KG1 (cell line): ENCODE results near the gene ABCD3.
"Not testable (repeated sequence)": the region's sequence is repeated elsewhere in the genome, so short reads cannot be mapped to it uniquely, and the experiment has no call there.

Experiments
- DNase-seq: peaks from one replicate; lab custom pipeline; 2025; lab: John Stamatoyannopoulos, UW

Gene ABCD3

DNA sequence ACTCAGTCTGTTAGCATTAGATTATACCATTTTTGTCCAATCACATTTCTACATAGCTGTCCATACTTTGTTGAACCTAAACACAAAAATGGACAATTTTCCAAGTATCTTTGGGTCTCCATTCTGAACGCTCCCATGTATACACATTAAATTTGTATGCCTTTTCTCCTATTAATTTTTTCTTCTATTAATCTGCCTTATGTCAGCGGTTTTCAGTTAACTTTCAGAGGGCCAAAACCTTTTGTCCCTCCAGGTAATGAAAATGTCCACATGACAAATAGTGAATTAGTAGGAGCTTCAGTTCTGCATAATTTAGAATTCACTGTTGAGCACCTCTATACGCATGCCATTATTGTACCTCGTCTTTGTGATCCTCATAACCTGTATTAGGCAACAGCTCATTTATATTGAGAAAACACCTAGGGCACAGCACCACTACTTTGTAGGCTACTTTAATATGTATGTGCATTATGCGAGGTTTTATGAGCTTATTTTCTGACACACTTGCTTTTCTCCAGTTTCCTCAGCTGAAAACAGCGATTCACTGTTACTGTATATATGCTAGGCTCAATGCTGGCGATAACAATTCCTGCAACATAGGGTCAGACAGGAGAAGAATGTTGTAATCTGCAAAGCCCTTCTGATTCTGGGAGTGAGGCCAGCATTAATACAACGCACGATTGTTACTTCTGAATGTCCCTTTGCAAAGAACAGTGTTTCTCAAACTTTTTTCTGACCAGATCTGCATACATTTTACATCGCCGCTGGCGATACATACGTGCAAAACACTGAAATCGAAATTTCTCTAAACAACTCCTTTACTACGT lies 1.1 kb upstream of the ABCD3 start:
- DNase-seq = no peak

- no peak for DNase-seq
These were observed 536 bp upstream of the ABCD3 start for GRCh38 chr1:94417728-94417977.

- no peak for DNase-seq
These were observed 771 bp downstream of the ABCD3 start for GRCh38 chr1:94418664-94419655.

DNA sequence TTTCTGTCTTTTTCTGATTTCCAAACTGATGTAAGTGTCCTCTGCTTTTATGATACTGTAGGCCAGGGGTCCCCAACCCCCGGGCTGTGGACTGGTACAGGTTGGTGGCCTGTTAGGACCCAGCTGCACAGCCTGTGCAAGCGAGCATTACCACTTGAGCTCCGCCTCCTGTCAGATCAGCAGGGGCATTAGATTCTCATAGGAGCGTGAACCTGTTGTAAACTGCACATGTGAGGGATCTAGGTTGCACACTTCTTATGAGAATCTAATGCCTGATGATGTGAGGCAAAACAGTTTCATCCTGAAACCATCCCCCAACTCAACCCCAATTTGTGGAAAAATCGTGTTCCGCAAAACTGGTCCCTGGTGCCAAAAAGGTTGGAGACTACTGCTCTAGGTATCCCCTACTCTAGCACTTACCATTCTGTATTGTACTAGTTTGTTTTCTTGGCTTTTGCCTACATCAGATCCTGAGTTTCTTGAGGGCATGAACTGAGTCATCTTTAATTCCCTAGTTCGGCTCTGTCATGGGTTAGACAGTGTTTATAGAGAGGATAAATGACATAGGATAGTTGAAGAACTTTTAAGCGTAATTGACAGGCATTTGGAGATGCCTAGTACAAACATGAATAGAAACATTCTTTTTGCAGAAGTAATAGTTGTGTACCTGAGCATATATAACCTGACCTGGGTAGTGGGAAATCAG lies 4.1 kb downstream of the ABCD3 start:
- no peak for DNase-seq

GRCh38 chr1:94425821-94426484 lies 7.8 kb downstream of the ABCD3 start:
- no peak for DNase-seq

DNA sequence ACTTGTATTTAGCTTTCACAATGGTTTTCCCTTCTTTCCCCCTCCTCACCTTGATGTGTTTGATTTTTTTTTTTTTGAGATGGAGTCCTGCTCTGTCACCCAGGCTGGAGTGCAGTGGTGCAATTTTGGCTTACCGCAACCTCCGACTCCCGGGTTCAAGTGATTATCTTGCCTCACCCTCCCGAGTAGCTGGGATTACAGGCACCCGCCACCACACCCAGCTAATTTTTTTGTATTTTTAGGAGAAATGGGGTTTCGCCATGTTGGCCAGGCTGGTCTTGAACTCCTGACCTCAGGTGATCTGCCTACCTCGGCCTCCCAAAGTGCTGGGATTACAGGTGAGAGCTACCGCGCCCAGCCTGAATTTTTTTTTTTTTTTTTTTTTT lies 8.3 kb downstream of the ABCD3 start:
- DNase-seq = not testable (repeated sequence)

- no peak for DNase-seq
These were observed 10.3 kb downstream of the ABCD3 start for GRCh38 chr1:94428441-94428840.

GRCh38 chr1:94428927-94429528 lies 10.8 kb downstream of the ABCD3 start:
- DNase-seq = not testable (repeated sequence)

DNA sequence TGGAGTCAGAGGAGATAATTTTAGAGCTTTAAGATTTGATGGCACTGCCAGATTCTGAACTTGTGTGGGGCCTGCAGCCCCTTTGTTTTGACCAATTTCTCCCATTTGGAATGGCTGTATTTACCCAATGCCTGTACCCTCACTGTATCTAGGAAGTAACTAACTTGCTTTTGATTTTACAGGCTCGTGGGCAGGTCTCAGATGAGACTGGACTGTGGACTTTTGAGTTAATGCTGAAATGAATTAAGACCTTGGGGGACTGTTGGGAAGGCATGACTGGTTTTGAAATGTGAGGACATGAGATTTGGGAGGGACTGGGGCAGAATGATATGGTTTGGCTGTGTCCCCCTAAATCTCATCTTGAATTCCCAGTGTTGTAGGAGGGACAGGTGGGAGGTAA lies 11.9 kb downstream of the ABCD3 start:
- DNase-seq = not testable (repeated sequence)

DNA sequence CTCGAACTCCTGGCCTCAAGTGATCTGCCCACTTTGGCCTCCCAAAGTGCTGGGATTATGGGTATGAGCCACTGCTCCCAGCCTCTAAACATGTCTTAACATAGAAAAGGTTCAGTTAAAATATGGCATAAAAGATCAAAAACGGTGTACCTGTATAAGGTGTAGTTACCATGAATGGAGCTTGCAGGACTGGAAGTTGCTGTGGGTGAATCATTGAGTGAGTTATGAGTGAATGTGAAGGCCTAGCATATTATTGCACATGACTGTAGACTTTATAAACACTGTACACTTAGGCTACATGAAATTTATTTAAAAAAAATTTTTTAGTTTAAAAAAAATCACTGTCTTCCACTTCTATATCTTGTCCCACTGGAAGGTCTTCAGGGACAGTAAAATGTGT lies 15.7 kb downstream of the ABCD3 start:
- DNase-seq = no peak

- DNase-seq = no peak
These were observed 16.3 kb downstream of the ABCD3 start for GRCh38 chr1:94434365-94435045.

GRCh38 chr1:94438692-94439276 lies 20.6 kb downstream of the ABCD3 start:
- no peak for DNase-seq

- DNase-seq = no peak
These were observed 21.9 kb downstream of the ABCD3 start for GRCh38 chr1:94440088-94440487.

- not testable (repeated sequence) for DNase-seq
These were observed 24.9 kb downstream of the ABCD3 start for GRCh38 chr1:94443067-94443466.

DNA sequence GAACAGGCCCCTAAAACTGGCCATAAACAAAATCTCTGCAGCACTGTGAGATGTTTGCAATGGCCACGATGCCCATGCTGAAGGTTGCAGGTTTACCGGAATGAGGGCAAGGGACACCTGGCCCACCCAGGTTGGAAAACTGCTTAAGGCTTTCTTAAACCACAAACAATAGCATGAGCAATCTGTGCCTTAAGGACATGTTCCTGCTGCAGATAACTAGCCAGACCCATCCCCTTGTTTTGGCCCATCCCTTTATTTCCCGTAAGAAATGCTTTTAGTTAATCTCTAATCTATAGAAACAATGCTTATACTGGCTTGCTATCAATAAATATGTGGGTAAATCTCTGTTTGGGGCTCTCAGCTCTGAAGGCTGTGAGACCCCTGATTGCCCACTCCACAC lies 26.6 kb downstream of the ABCD3 start:
- DNase-seq = not testable (repeated sequence)

- not testable (repeated sequence) for DNase-seq
These were observed 27.5 kb downstream of the ABCD3 start for GRCh38 chr1:94445733-94446132.

DNA sequence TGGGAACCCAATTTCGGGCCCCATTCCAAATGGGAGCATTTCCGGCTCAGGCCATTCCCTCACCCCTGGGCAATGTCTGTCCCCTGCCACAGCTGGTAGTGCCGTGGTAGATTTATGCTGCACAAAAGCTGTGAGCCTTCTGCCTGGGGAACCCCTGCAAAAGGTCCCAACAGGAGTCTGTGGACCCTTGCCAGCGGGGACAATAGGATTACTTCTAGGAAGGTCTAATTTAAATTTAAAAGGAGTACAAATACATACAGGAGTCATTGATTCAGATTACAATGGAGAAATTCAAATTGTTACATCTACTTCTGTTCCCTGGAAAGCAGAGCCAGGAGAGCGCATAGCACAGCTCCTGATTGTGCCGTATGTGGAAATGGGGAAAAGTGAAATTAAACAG lies 28.0 kb downstream of the ABCD3 start:
- not testable (repeated sequence) for DNase-seq

- DNase-seq = not testable (repeated sequence)
These were observed 30.6 kb downstream of the ABCD3 start for GRCh38 chr1:94448741-94449140.

DNA sequence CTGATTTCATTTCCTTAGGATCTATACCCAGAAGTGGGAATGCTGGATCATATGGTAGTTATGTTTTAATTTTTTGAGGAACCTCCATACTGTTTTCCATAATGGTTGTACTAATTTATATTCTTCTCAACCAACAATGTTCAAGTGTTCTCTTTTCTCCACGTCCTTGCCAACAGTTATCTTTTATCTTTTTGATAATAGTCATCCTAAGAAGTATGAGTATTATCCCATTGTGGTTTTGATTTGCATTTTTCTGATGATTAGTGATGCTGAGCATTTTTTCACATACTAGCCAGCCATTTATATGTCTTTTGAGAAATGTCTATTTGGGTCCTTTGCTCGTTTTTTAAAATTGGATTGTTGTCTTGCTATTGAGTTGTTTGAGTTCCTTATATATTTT lies 38.5 kb downstream of the ABCD3 start:
- no peak for DNase-seq

DNA sequence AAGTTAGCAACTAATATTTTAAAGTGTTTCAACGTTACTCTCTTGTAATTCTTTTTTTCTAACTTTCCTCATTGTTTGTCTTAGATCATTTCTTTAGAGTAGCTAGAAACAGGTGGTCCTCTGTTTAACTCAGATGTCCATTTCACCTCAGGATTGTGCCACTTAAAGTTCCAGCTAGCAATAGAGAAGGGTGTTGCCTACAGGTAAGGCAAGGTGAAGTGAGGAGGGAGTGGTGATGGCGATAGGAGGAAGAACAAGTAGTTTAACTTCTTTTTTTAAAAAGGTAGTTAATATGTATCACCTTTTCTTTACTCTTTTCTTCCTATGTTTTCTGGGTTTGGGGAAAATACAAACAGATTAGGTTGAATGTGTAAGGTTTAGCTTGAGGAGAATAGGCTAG lies 44.4 kb downstream of the ABCD3 start:
- DNase-seq = no peak
